IMR-90 (cell line): ENCODE measurements around the gene ADD3. TPM values are rescaled to one million over a fixed set of nuclear protein-coding genes. Genes with fewer than 3 reads are reported as not detected.

Source experiments
- ATAC-seq: fragments of 200-7000 bp; cut with Tn5 transposase; 2 replicates; pipeline ENCODE4 v1.9.1; 2020; ENCODE audit warnings: low read depth, mild to moderate bottlenecking, moderate library complexity
- BruUV-seq: library from RNA; stranded (reverse); fragments of 400-500 nt; replicated peaks from 2 replicates; lab custom pipeline; 2021; lab: Mats Ljungman, UMichigan
- CTCF ChIA-PET: fragments of 300-600 bp; formaldehyde crosslinking; extraction: SDS; loops from one replicate; lab custom pipeline; 2021; ENCODE audit warnings: antibody characterized with exemption; lab: Yijun Ruan, JAX
- POLR2A ChIA-PET: fragments of 300-600 bp; sonication (Branson Sonifier 250); formaldehyde crosslinking; loops from one replicate; lab custom pipeline; 2022; ENCODE audit warnings: antibody characterized with exemption; ENCODE audit not compliant: unreplicated experiment; lab: Charles Lee
- DNase-seq: peaks from one replicate; pipeline ENCODE4 v3.0.0; 2013
- H2AFZ ChIP-seq: replicated peaks from 2 replicates; pipeline ENCODE3; 2013; ENCODE audit warnings: low read length, mild to moderate bottlenecking; ENCODE audit not compliant: poor library complexity
- H2AK5ac ChIP-seq: 2 replicates; pipeline ENCODE4 v1.6.1; 2013; ENCODE audit warnings: low read depth, low read length, inconsistent platforms
- H2AK9ac ChIP-seq: replicated peaks from 2 replicates; pipeline ENCODE3; 2013; ENCODE audit warnings: mild to moderate bottlenecking, low read depth, low read length, moderate library complexity; ENCODE audit not compliant: poor library complexity
- H2BK120ac ChIP-seq: 2 replicates; pipeline ENCODE4 v1.6.1; 2013; ENCODE audit warnings: low read depth, low read length, inconsistent platforms
- H2BK15ac ChIP-seq: 3 replicates; pipeline ENCODE4 v1.6.1; 2013; ENCODE audit warnings: low read depth, low read length, inconsistent platforms
- H2BK20ac ChIP-seq: 2 replicates; pipeline ENCODE4 v1.6.1; 2013; ENCODE audit warnings: low read depth, mild to moderate bottlenecking, inconsistent platforms, low read length, moderate library complexity
- H2BK5ac ChIP-seq: 2 replicates; pipeline ENCODE4 v1.6.1; 2013; ENCODE audit warnings: mild to moderate bottlenecking, low read depth, low read length, inconsistent platforms; ENCODE audit not compliant: poor library complexity, severe bottlenecking
- H3K14ac ChIP-seq: replicated peaks from 2 replicates; pipeline ENCODE4 v1.6.1; 2013; ENCODE audit warnings: low read depth, low read length, inconsistent platforms
- H3K18ac ChIP-seq: 2 replicates; pipeline ENCODE4 v1.6.1; 2013; ENCODE audit warnings: low read depth, low read length, control low read depth
- H3K23ac ChIP-seq: 2 replicates; pipeline ENCODE4 v1.6.1; 2013; ENCODE audit warnings: low read depth, low read length, inconsistent platforms
- H3K27ac ChIP-seq: 2 replicates; pipeline ENCODE4 v1.5.1; 2013; ENCODE audit warnings: mild to moderate bottlenecking, control low read depth, low read length; ENCODE audit not compliant: insufficient read depth
- H3K27me3 ChIP-seq: 2 replicates; pipeline ENCODE4 v1.6.1; 2013; ENCODE audit warnings: low read length; ENCODE audit not compliant: control insufficient read depth, insufficient read depth
- H3K36me3 ChIP-seq: 2 replicates; pipeline ENCODE4 v1.6.1; 2013; ENCODE audit warnings: low read length, mixed read lengths; ENCODE audit not compliant: control insufficient read depth, insufficient read depth
- H3K4ac ChIP-seq: 2 replicates; pipeline ENCODE4 v1.6.1; 2013; ENCODE audit warnings: low read depth, low read length, inconsistent platforms
- H3K4me1 ChIP-seq: 2 replicates; pipeline ENCODE4 v1.6.1; 2013; ENCODE audit warnings: low read length, mixed read lengths; ENCODE audit not compliant: control insufficient read depth, insufficient read depth
- H3K4me2 ChIP-seq: 2 replicates; pipeline ENCODE4 v1.6.1; 2013; ENCODE audit warnings: low read depth, mild to moderate bottlenecking, control low read depth, low read length, moderate library complexity
- H3K4me3 ChIP-seq: 2 replicates; pipeline ENCODE4 v1.5.1; 2013; ENCODE audit warnings: low read depth, mild to moderate bottlenecking, control low read depth, low read length, moderate library complexity; ENCODE audit not compliant: insufficient read depth
- H3K56ac ChIP-seq: 2 replicates; pipeline ENCODE4 v1.6.1; 2013; ENCODE audit warnings: low read length, inconsistent platforms; ENCODE audit not compliant: insufficient read depth; ENCODE audit errors: extremely low read depth
- H3K79me1 ChIP-seq, 2 experiments: 2 replicates each; pipeline ENCODE4 v1.6.1; 2013; ENCODE audit warnings: low read length in 2 of 2, inconsistent platforms in 1 of 2, low read depth in 1 of 2
- H3K9ac ChIP-seq: 2 replicates; pipeline ENCODE4 v1.6.1; 2013; ENCODE audit warnings: low read depth, low read length, control low read depth
- H3K9me1 ChIP-seq: 2 replicates; pipeline ENCODE4 v1.6.1; 2013; ENCODE audit warnings: low read length, inconsistent platforms; ENCODE audit not compliant: insufficient read depth
- H3K9me3 ChIP-seq: 2 replicates; pipeline ENCODE4 v1.6.1; 2013; ENCODE audit warnings: low read length; ENCODE audit not compliant: control insufficient read depth, insufficient read depth
- H4K20me1 ChIP-seq: 2 replicates; pipeline ENCODE4 v1.6.1; 2013; ENCODE audit warnings: low read length, inconsistent platforms; ENCODE audit not compliant: insufficient read depth
- H4K5ac ChIP-seq: 2 replicates; pipeline ENCODE4 v1.6.1; 2013; ENCODE audit warnings: mild to moderate bottlenecking, low read depth, low read length, control low read depth
- H4K8ac ChIP-seq, 2 experiments: 2 replicates each; pipeline ENCODE4 v1.6.1; 2013; ENCODE audit warnings: low read depth in 2 of 2, low read length in 2 of 2, control low read depth in 1 of 2, inconsistent platforms in 1 of 2
- H4K91ac ChIP-seq: 2 replicates; pipeline ENCODE4 v1.6.1; 2013; ENCODE audit warnings: low read depth, low read length, inconsistent platforms; ENCODE audit not compliant: insufficient read depth
- BHLHE40 ChIP-seq: fragments of 150-350 bp; IDR thresholded peaks from 2 replicates; pipeline ENCODE4 v1.6.1; 2016; ENCODE audit warnings: mild to moderate bottlenecking, low read depth, low read length
- CEBPB ChIP-seq: IDR thresholded peaks from 2 replicates; pipeline ENCODE4 v1.6.1; 2012; ENCODE audit warnings: low read depth, low read length, improper control_type of control experiment
- CHD1 ChIP-seq: IDR thresholded peaks from 2 replicates; pipeline ENCODE4 v1.6.1; 2012; ENCODE audit warnings: low read depth, low read length, improper control_type of control experiment
- CTCF ChIP-seq: conservative IDR thresholded peaks from 2 replicates; pipeline ENCODE4 v1.5.1; 2012; ENCODE audit warnings: mild to moderate bottlenecking, low read depth, low read length, improper control_type of control experiment
- FOS ChIP-seq: fragments of 150-350 bp; IDR thresholded peaks from 2 replicates; pipeline ENCODE4 v1.6.1; 2016; ENCODE audit warnings: low read depth, low read length
- MAFK ChIP-seq: IDR thresholded peaks from 2 replicates; pipeline ENCODE4 v1.6.1; 2012; ENCODE audit warnings: low read depth, low read length, improper control_type of control experiment
- MAZ ChIP-seq: IDR thresholded peaks from 2 replicates; pipeline ENCODE4 v1.6.1; 2012; ENCODE audit warnings: low read depth, mild to moderate bottlenecking, low read length, improper control_type of control experiment, moderate library complexity, borderline replicate concordance
- MXI1 ChIP-seq: IDR thresholded peaks from 2 replicates; pipeline ENCODE4 v1.6.1; 2012; ENCODE audit warnings: low read depth, mild to moderate bottlenecking, low read length, moderate library complexity, borderline replicate concordance
- NFE2L2 ChIP-seq: fragments of 150-350 bp; IDR thresholded peaks from 2 replicates; pipeline ENCODE4 v1.6.1; 2016; ENCODE audit warnings: low read depth, mild to moderate bottlenecking, low read length
- POLR2A ChIP-seq: IDR thresholded peaks from 2 replicates; pipeline ENCODE4 v1.6.1; 2012; ENCODE audit warnings: mild to moderate bottlenecking, low read depth, low read length
- RAD21 ChIP-seq: IDR thresholded peaks from 2 replicates; pipeline ENCODE4 v1.6.1; 2012; ENCODE audit warnings: low read length, improper control_type of control experiment
- RCOR1 ChIP-seq: IDR thresholded peaks from 2 replicates; pipeline ENCODE4 v1.6.1; 2012; ENCODE audit warnings: mild to moderate bottlenecking, low read length, improper control_type of control experiment; ENCODE audit not compliant: insufficient replicate concordance
- RFX5 ChIP-seq: IDR thresholded peaks from 2 replicates; pipeline ENCODE4 v1.8.0; 2012; ENCODE audit warnings: low read depth, mild to moderate bottlenecking, low read length, moderate library complexity
- SMC3 ChIP-seq: fragments of 150-350 bp; IDR thresholded peaks from 2 replicates; pipeline ENCODE4 v1.6.1; 2016; ENCODE audit warnings: low read depth, mild to moderate bottlenecking, antibody characterized with exemption, low read length, moderate library complexity
- USF2 ChIP-seq: fragments of 150-350 bp; IDR thresholded peaks from 2 replicates; pipeline ENCODE4 v1.6.1; 2017; ENCODE audit warnings: mild to moderate bottlenecking, antibody characterized with exemption, low read length, low read depth
- WGBS, 2 experiments: methylation state at CpG; one replicate each; pipeline versions ENCODE4 v1.1.5 to v1.1.7; 2013; ENCODE audit warnings: missing lambda C conversion rate in 2 of 2; ENCODE audit not compliant: insufficient read length in 1 of 2; ENCODE audit errors: extremely low coverage in 2 of 2; 5-methylcytosine and 5-hydroxymethylcytosine counted together
- dilution Hi-C: fragments of 300-500 bp; cut with HindIII; formaldehyde crosslinking; loops from one replicate; pipeline ENCODE4 v1.14.3; 2018; ENCODE audit warnings: low sequenced_read_pairs; ENCODE audit not compliant: unreplicated experiment
- in situ Hi-C: fragments of 300-500 bp; cut with MboI; formaldehyde crosslinking; loops from 3 replicates; pipeline ENCODE4 v1.14.3; 2019; ENCODE audit warnings: low sequenced_read_pairs, inconsistent platforms, mixed read lengths
- intact Hi-C: fragments of 100-400 bp; cut with micrococcal nuclease; formaldehyde crosslinking; loops from 2 replicates; pipeline ENCODE4 v1.10.0; 2022
- polyA plus RNA-seq, 3 experiments: library from polyadenylated mRNA; depleted of rRNA; stranded (reverse); fragments of >200 nt; gene quantifications; 2 replicates each; pipeline ENCODE4 v1.2.3, GENCODE V29; 2012; ENCODE audit warnings: low replicate concordance in 1 of 3
- total RNA-seq: library from RNA; depleted of rRNA; stranded (reverse); fragments of >200 nt; gene quantifications from 2 replicates; pipeline ENCODE4 v1.2.3, GENCODE V29; 2012

The ADD3 gene
- total and polyA plus RNA-seq, 2 of the 4 experiments (the other 2 are of a cell fraction): 138 to 212 TPM

- TF ChIP-seq SMC3: no peak
Measured at GRCh38 chr10:110118891-110119621, 111.3 kb downstream of the ADD3 start (continued).

GRCh38 chr10:110123594-110123993 lies 115.8 kb downstream of the ADD3 start:
- in situ Hi-C loops (no loop called here), intact Hi-C loops (no loop called here), dilution Hi-C loops (no loop called here)
- Histone ChIP-seq H3K9ac (no peak overlapping the region), H3K79me1 (no peaks in the 10 kb centered on the region; a peak in 2 of 4 replicates), H2AK5ac (no peak overlapping the region), H3K4me3 (no peak overlapping the region), H3K4me2 (no peak overlapping the region), H3K27me3 (no peaks in the 10 kb centered on the region), H2AK9ac (no peak overlapping the region), H3K9me3 (no peaks in the 10 kb centered on the region), H3K4me1 (no peaks in the 10 kb centered on the region), H3K4ac (no peak overlapping the region), H2BK20ac (no peak overlapping the region), H4K5ac (no peak overlapping the region), H3K23ac (no peak overlapping the region), H4K8ac (no peak overlapping the region), H2BK120ac (no peak overlapping the region), H3K36me3 (peaks cover 23% of the 10 kb centered on the region), H2AFZ (no peak overlapping the region), H3K14ac (no peak overlapping the region), H2BK5ac (no peak overlapping the region), H3K27ac (no peak overlapping the region), H4K20me1 (no peaks in the 10 kb centered on the region), H2BK15ac (no peak overlapping the region), H3K9me1 (peaks cover 3% of the 10 kb centered on the region; the same call in 1 of the 2 replicates), H3K56ac (no peak overlapping the region), H4K91ac (no peak overlapping the region), H3K18ac (no peak overlapping the region)
- no CpG with 5 or more reads among the region's 2 CpGs for WGBS, 2 experiments
- ATAC-seq (no peak), DNase-seq (no peak)
- CTCF ChIA-PET: no interaction called here
- POLR2A ChIA-PET: no interaction called here
- BruUV-seq: TSS peak; percentile 11
- no peak for TF ChIP-seq MXI1
- no peak; the same call in 1 of the 2 replicates for TF ChIP-seq MAFK
- TF ChIP-seq MAZ: no peak
- TF ChIP-seq RAD21: no peak
- TF ChIP-seq CHD1: no peak
- TF ChIP-seq BHLHE40: no peak
- no peak for TF ChIP-seq NFE2L2
- no peak for TF ChIP-seq RCOR1
- TF ChIP-seq RFX5: no peak
- no peak for TF ChIP-seq USF2
- no peak for TF ChIP-seq CTCF
- TF ChIP-seq CEBPB: no peak
- TF ChIP-seq SMC3: no peak
- no peak for TF ChIP-seq FOS
- TF ChIP-seq POLR2A: no peak
